Type B pancreatic cell (in vitro differentiated cells): ENCODE measurements around the gene ARHGEF12. TPM values are rescaled to one million over a fixed set of nuclear protein-coding genes. Genes with fewer than 3 reads are reported as not detected.

Source experiments
- DNase-seq: peaks from one replicate; pipeline ENCODE4 v3.0.0; 2021; ENCODE audit warnings: mixed read lengths; ENCODE audit not compliant: unreplicated experiment; ENCODE audit errors: extremely low spot score
- H3K27ac Mint-ChIP-seq: 2 replicates; pipeline ENCODE4 v1.8.0; 2021; ENCODE audit warnings: mild to moderate bottlenecking, mixed read lengths
- H3K27me3 Mint-ChIP-seq: 2 replicates; pipeline ENCODE4 v1.8.0; 2021; ENCODE audit warnings: mixed read lengths
- H3K36me3 Mint-ChIP-seq: 2 replicates; pipeline ENCODE4 v1.8.0; 2021; ENCODE audit warnings: mixed read lengths
- H3K4me1 Mint-ChIP-seq: one replicate; pipeline ENCODE4 v1.8.0; 2021; ENCODE audit warnings: mixed read lengths; ENCODE audit not compliant: unreplicated experiment
- H3K4me3 Mint-ChIP-seq: 2 replicates; pipeline ENCODE4 v1.8.0; 2021; ENCODE audit warnings: mild to moderate bottlenecking, mixed read lengths
- H3K9me3 Mint-ChIP-seq: 2 replicates; pipeline ENCODE4 v1.8.0; 2021; ENCODE audit warnings: mixed read lengths
- total RNA-seq: library from RNA; stranded (reverse); gene quantifications from 2 replicates; pipeline ENCODE4 v1.2.1, GENCODE V29; 2021; ENCODE audit warnings: low replicate concordance
- TF ChIP-seq, protein P1 (sequence below): fragments of 200-600 bp; sonication (generic); conservative IDR thresholded peaks from 2 replicates; pipeline ENCODE4 v1.5.0; 2021; ENCODE audit warnings: antibody characterized with exemption, mild to moderate bottlenecking

ARHGEF12 gene
- total RNA-seq, 1 donor from 2014 or later: 73.8 TPM

- peaks cover 5% of the 10 kb centered on the region for H3K9me3 Mint-ChIP-seq
- TF ChIP-seq, protein P1, sequence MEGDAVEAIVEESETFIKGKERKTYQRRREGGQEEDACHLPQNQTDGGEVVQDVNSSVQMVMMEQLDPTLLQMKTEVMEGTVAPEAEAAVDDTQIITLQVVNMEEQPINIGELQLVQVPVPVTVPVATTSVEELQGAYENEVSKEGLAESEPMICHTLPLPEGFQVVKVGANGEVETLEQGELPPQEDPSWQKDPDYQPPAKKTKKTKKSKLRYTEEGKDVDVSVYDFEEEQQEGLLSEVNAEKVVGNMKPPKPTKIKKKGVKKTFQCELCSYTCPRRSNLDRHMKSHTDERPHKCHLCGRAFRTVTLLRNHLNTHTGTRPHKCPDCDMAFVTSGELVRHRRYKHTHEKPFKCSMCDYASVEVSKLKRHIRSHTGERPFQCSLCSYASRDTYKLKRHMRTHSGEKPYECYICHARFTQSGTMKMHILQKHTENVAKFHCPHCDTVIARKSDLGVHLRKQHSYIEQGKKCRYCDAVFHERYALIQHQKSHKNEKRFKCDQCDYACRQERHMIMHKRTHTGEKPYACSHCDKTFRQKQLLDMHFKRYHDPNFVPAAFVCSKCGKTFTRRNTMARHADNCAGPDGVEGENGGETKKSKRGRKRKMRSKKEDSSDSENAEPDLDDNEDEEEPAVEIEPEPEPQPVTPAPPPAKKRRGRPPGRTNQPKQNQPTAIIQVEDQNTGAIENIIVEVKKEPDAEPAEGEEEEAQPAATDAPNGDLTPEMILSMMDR: no peak
- H3K4me1 Mint-ChIP-seq: peaks cover 23% of the 10 kb centered on the region
- H3K4me3 Mint-ChIP-seq: no peak overlapping the region
- peaks cover 5% of the 10 kb centered on the region for H3K36me3 Mint-ChIP-seq
- H3K27me3 Mint-ChIP-seq: no peaks in the 10 kb centered on the region
- peak overlapping the region; percentile 33 for H3K27ac Mint-ChIP-seq
- DNase-seq: no peak
Observed at GRCh38 chr11:120372296-120372695, 36.1 kb downstream of the ARHGEF12 start.

- Mint-ChIP-seq H3K27ac (no peak overlapping the region), H3K36me3 (peaks cover 8% of the 10 kb centered on the region)
Observed at GRCh38 chr11:120375076-120375475, 38.9 kb downstream of the ARHGEF12 start.

DNA sequence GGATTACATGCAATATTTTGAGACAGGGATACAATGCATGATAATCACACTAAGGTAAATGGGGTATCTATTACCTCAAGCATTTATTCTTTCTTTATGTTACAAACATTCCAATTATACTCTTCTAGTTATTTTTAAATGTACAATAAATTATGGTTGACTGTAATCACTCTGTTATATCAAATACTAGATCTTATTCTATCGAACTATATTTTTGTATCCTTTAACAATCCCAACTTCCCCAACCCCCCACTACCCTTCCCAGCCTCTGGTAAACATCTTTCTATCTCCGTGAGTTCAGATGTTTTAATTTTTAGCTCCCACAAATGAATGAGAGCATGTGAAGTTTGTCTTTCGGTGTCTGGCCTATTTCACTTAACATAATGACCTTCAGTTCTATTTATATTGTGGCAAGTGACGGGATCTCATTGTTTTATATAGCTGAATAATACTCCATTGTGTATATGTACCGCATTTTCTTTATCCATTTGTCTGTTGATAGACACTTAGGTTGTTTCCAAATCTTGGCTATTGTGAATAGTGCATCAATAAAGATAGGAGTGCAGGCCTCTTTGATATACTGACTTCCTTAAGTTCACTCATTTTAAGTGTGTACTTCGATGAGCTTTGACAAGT is 40.5 kb downstream of the ARHGEF12 start:
- Mint-ChIP-seq H3K27me3 (no peaks in the 10 kb centered on the region), H3K4me1 (peaks cover 19% of the 10 kb centered on the region), H3K4me3 (no peak overlapping the region), H3K27ac (no peak overlapping the region), H3K9me3 (peaks cover 5% of the 10 kb centered on the region), H3K36me3 (peaks cover 8% of the 10 kb centered on the region)
- TF ChIP-seq, protein P1: no peak
- DNase-seq: no peak

More at GRCh38 chr11:120375076-120375475, 38.9 kb downstream of the ARHGEF12 start:
- Mint-ChIP-seq H3K4me3 (no peak overlapping the region), H3K27me3 (no peaks in the 10 kb centered on the region), H3K4me1 (peaks cover 17% of the 10 kb centered on the region), H3K9me3 (peaks cover 5% of the 10 kb centered on the region)
- no peak for DNase-seq
- TF ChIP-seq, protein P1: no peak

- Mint-ChIP-seq H3K4me3 (no peak overlapping the region), H3K27me3 (no peaks in the 10 kb centered on the region), H3K4me1 (peaks cover 16% of the 10 kb centered on the region), H3K27ac (no peak overlapping the region), H3K36me3 (peaks cover 8% of the 10 kb centered on the region), H3K9me3 (peaks cover 5% of the 10 kb centered on the region)
- TF ChIP-seq, protein P1: no peak
- DNase-seq: no peak
Observed at GRCh38 chr11:120378474-120378873, 42.3 kb downstream of the ARHGEF12 start.

DNA sequence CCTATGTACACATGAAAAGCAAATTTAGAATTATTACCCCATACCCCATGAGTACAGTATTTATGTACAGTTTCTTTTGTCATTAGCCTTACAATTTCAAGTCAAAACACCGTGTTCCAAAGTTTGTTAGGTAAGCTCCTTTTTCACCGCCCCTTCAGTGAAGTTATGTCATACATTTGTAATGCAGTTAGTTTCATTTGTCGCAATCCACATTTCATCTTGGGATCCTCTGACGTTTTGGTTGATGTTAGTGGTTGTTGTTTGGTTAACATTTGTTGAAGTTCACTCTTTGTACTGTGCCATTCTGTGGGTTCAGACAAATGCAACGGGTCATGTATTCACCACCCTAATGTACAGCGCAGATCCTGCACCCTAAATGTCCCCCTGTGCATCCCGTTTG is 45.2 kb downstream of the ARHGEF12 start:
- H3K9me3 Mint-ChIP-seq: peaks cover 5% of the 10 kb centered on the region
- H3K4me3 Mint-ChIP-seq: no peak overlapping the region
- no peak overlapping the region for H3K27ac Mint-ChIP-seq

More for the DNA sequence above, 45.2 kb downstream of the ARHGEF12 start:
- Mint-ChIP-seq H3K27me3 (no peaks in the 10 kb centered on the region), H3K4me1 (peaks cover 24% of the 10 kb centered on the region), H3K36me3 (peaks cover 8% of the 10 kb centered on the region)
- TF ChIP-seq, protein P1: no peak
- DNase-seq: no peak
